T-helper 2 cell (primary cell): ENCODE data around the gene FHDC1.

Experiments used
- DNase-seq, 5 experiments: peaks; one replicate each; pipeline versions ENCODE4 v3.0.0 to v3.0.0-alpha.2; 2012 to 2022

The FHDC1 gene

GRCh38 chr4:152983774-152984411 is 47.8 kb downstream of the FHDC1 start:
- DNase-seq: no peak

- no peak for DNase-seq
Observed at GRCh38 chr4:152988721-152989553, 52.8 kb downstream of the FHDC1 start.

GRCh38 chr4:152989554-152989970 is 53.4 kb downstream of the FHDC1 start:
- no peak for DNase-seq

- no peak for DNase-seq
Observed at GRCh38 chr4:152990471-152991131, 54.5 kb downstream of the FHDC1 start.

GRCh38 chr4:152991398-152991797 is 55.3 kb downstream of the FHDC1 start:
- DNase-seq: no peak

GRCh38 chr4:152992027-152992426 is 55.9 kb downstream of the FHDC1 start:
- DNase-seq: no peak

- no peak for DNase-seq
Observed at GRCh38 chr4:152992466-152992865, 56.3 kb downstream of the FHDC1 start.

GRCh38 chr4:152994038-152994437 is 57.9 kb downstream of the FHDC1 start:
- DNase-seq: no peak

GRCh38 chr4:152996111-152996571 is 60.0 kb downstream of the FHDC1 start:
- DNase-seq: no peak

GRCh38 chr4:152996672-152997071 is 60.5 kb downstream of the FHDC1 start:
- no peak for DNase-seq

- no peak for DNase-seq
Observed at GRCh38 chr4:152997288-152997687, 61.2 kb downstream of the FHDC1 start.

- DNase-seq: no peak
Observed at GRCh38 chr4:152997771-152998487, 61.8 kb downstream of the FHDC1 start.

GRCh38 chr4:152998861-152999260 is 62.7 kb downstream of the FHDC1 start:
- DNase-seq: no peak

- no peak for DNase-seq
Observed at GRCh38 chr4:152999346-153000075, 63.4 kb downstream of the FHDC1 start.

- DNase-seq: no peak
Observed at GRCh38 chr4:153000076-153000420, 63.9 kb downstream of the FHDC1 start.

- DNase-seq: no peak
Observed at GRCh38 chr4:153001626-153002025, 65.5 kb downstream of the FHDC1 start.

GRCh38 chr4:153002110-153002509 is 66.0 kb downstream of the FHDC1 start:
- no peak for DNase-seq

- no peak for DNase-seq
Observed at GRCh38 chr4:153004081-153004850, 68.1 kb downstream of the FHDC1 start.

- no peak for DNase-seq
Observed at GRCh38 chr4:153005899-153006381, 69.8 kb downstream of the FHDC1 start.

- DNase-seq: no peak
Observed at GRCh38 chr4:153008578-153009199, 72.6 kb downstream of the FHDC1 start.

GRCh38 chr4:153010146-153010545 is 74.0 kb downstream of the FHDC1 start:
- DNase-seq: no peak
